Lower leg skin (tissue), 4 donors: ENCODE results near the gene ZMYND11. TPM values are rescaled to one million over a fixed set of nuclear protein-coding genes. Genes with fewer than 3 reads are reported as not detected.
A peak's percentile ranks its signal among the peaks of the same experiment; 100 is the strongest.

Experiments
- DNase-seq, 2 donors: peaks; one replicate each; pipeline ENCODE4 v3.0.0-alpha.2; 2019; ENCODE audit warnings: low spot score in 2 of 2
- H3K4me3 ChIP-seq: fragments of 200-600 bp; sonication (generic); 2 replicates; pipeline ENCODE4 v1.5.1; 2017; ENCODE audit warnings: mild to moderate bottlenecking, low read depth; ENCODE audit not compliant: poor library complexity, severe bottlenecking
- CTCF ChIP-seq, 3 donors: fragments of 450-650 bp; IDR thresholded peaks; one replicate each; pipeline ENCODE4 v1.5.1; 2016; ENCODE audit warnings: antibody characterized with exemption in 3 of 3, mild to moderate bottlenecking in 3 of 3, moderate library complexity in 2 of 3
- POLR2A ChIP-seq, 2 donors: fragments of 450-650 bp; IDR thresholded peaks; one replicate each; pipeline ENCODE4 v1.6.1; 2016 to 2017; ENCODE audit warnings: antibody characterized with exemption in 2 of 2, mild to moderate bottlenecking in 1 of 2, moderate library complexity in 1 of 2
- WGBS, 2 donors: methylation state at CpG; one replicate each; pipeline ENCODE4 v1.1.5; 2018; 5-methylcytosine and 5-hydroxymethylcytosine counted together
- intact Hi-C: fragments of 100-400 bp; cut with DNase I; formaldehyde crosslinking; loops from one replicate; pipeline ENCODE4 v1.15.0; 2023; ENCODE audit warnings: low total_unique reads
- total RNA-seq, 4 donors: library from RNA; depleted of rRNA; stranded (reverse); fragments of >200 nt; gene quantifications; one replicate each; pipeline ENCODE4 v1.1.0, GENCODE V29; 2016

Gene ZMYND11
- total RNA-seq, 4 donors from 2014 or later = 41.0 to 50.8 (median 47.7) TPM

DNA sequence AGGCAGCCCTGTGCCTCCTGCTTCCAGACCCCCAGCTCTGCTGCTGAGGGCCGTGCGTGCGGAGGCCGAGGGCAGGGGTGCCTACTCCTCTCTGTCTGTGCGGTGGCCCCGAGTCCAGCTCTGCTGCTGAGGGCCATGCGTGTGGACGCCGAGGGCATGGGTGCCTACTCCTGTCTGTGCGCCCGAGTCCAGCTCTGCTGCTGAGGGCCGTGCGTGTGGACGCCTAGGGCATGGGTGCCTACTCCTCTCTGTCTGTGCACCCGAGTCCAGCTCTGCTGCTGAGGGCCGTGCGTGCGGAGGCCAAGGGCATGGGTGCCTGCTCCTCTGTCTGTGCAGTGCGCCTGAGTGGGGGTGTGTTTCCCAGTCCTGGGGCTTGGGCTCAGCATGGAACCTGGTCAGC, 142.7 kb downstream of the ZMYND11 start:
- no peak overlapping the region for H3K4me3 ChIP-seq
- intact Hi-C loops = no loop called here
- TF ChIP-seq CTCF (IDR thresholded peaks at IDR 0.05) (no peak), POLR2A (IDR thresholded peaks at IDR 0.05) (no peak)
- WGBS, 2 donors = 95 to 97% methylated on average over 11 to 18 of the region's 19 CpGs
- DNase-seq = no peak

DNA sequence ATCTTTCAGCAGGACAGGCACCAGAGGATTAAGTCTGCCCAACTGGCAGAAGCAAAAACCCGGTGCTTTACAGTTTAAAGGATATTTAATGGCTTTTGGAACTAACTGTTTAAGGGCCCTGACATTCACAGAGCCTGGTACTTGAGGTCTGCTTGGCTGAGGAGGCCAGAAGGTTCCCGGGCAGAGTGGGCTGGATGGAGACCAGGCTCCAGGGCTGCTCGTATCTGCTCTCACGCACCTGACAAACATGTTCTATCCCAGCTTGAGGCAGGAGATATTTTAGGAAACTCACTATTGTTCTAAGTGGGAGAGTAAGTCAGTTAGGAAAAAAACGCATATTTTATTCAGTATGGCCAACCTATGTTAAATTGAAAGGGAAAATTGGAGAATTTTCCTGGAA, 143.5 kb downstream of the ZMYND11 start:
- DNase-seq = no peak
- TF ChIP-seq POLR2A (IDR thresholded peaks at IDR 0.05) = no peak
- no peak for TF ChIP-seq CTCF (IDR thresholded peaks at IDR 0.05)
- intact Hi-C loops = no loop called here
- WGBS, 2 donors = 87 to 93% methylated on average over 5 of the region's 5 CpGs
- H3K4me3 ChIP-seq = no peak overlapping the region

GRCh38 chr10:279232-279631, 144.0 kb downstream of the ZMYND11 start:
- TF ChIP-seq POLR2A (IDR thresholded peaks at IDR 0.05) (no peak), CTCF (IDR thresholded peaks at IDR 0.05) (no peak)
- 85 to 91% methylated on average over 9 of the region's 9 CpGs for WGBS, 2 donors
- intact Hi-C loops = no loop called here
- no peak for DNase-seq
- no peak overlapping the region for H3K4me3 ChIP-seq

- intact Hi-C loops = no loop called here
- H3K4me3 ChIP-seq = no peak overlapping the region
- 90 to 91% methylated on average over 10 of the region's 10 CpGs for WGBS, 2 donors
- DNase-seq = peak in 1 of 2 donors; percentile 39
- TF ChIP-seq POLR2A (IDR thresholded peaks at IDR 0.05) (no peak), CTCF (IDR thresholded peaks at IDR 0.05) (no peak)
Observed at GRCh38 chr10:279655-280054, 144.4 kb downstream of the ZMYND11 start.

GRCh38 chr10:282294-283139, 147.3 kb downstream of the ZMYND11 start:
- intact Hi-C loops = no loop called here
- DNase-seq = no peak
- TF ChIP-seq POLR2A (IDR thresholded peaks at IDR 0.05) (no peak), CTCF (IDR thresholded peaks at IDR 0.05) (no peak)
- H3K4me3 ChIP-seq = no peak overlapping the region
- 73 to 93% methylated on average over 4 to 6 of the region's 7 CpGs for WGBS, 2 donors

DNA sequence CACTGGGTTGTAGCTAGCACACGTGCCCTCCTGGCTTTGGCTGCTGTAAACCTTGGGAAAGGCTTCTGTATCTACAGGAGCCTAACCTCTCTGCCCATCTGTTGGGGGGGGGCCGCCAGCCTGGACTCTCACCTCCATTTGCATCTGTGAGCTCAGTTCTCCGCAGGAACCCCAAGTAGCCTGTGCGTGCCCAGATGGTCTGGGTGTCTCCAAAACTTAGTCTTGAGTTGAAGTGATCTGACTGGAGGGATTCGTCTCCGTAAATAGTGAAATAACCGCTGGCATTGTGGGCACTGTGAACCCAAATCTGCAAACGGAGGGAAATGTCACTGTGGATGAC, 147.9 kb downstream of the ZMYND11 start:
- DNase-seq = no peak
- TF ChIP-seq POLR2A (IDR thresholded peaks at IDR 0.05) (no peak), CTCF (IDR thresholded peaks at IDR 0.05) (no peak)
- WGBS, 2 donors = 92 to 95% methylated on average over 8 of the region's 8 CpGs
- intact Hi-C loops = no loop called here
- no peak overlapping the region for H3K4me3 ChIP-seq
